ENCODE measurements around the gene FBXO8.
"Not testable (repeated sequence)": the region's sequence is repeated elsewhere in the genome, so short reads cannot be mapped to it uniquely, and the experiment has no call there.

Gene FBXO8

GRCh38 chr4:174283507-174284471 lies at the start of gene FBXO8, which contains the start of gene CEP44:
TSS of gene FBXO8 (minus strand) at chr4:174283667. CDS start at chr4:174263092, 20,575 bp downstream.
TSS of gene CEP44 (plus strand) at chr4:174283911. CDS start at chr4:174299122, 15,211 bp downstream.
- peak; percentile 40 to 42 for DNase-seq (ENCODE audit: low read depth in 1 of 2, low spot score in 1 of 2)

- DNase-seq (ENCODE audit: low read depth in 1 of 2, low spot score in 1 of 2), result no peak
Observed at GRCh38 chr4:174332741-174333493, 49.5 kb upstream of the FBXO8 start.

DNA sequence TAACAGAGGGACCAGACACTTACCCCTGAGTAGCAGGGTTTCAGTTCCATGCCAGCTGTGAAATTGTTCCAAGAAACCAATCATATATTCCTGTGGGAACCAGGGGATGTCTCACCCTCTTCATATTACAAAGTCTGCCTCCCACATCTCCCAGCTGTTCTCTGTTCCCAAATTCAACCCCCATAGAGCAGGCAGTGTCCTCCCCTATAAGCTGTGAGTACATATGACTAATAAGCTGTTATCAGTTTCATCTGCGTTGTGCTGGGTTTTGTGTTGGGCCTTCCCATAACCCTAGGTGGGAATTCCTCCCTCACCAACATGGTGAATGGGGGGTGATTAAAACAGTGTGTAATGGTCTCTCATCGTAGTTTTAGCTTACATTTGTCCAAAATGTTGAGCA lies 41.3 kb upstream of the FBXO8 start:
- no peak for DNase-seq (ENCODE audit: low read depth in 1 of 2, low spot score in 1 of 2)

DNA sequence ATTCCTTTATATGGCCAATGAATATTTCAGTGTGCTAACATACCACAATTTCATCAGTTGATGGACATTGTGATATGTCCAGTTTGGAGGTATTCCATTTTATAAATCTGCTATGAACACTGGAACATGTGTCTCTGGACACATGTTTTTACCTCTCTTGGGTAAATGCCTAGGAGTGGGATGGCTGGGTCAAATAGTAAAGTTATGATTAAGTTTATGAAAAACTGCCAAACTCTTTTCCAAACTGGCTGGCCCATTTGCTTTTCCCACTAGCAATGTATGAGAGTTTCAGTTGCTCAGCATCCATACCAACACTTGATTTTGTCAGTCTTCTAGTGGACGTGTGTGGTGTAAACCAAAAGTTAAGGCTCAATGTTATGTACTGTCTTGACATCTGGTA lies 40.8 kb upstream of the FBXO8 start:
- no peak for DNase-seq (ENCODE audit: low read depth in 1 of 2, low spot score in 1 of 2)

GRCh38 chr4:174320494-174321199 lies 37.2 kb upstream of the FBXO8 start:
- DNase-seq (ENCODE audit: low read depth in 1 of 2, low spot score in 1 of 2), result no peak

DNA sequence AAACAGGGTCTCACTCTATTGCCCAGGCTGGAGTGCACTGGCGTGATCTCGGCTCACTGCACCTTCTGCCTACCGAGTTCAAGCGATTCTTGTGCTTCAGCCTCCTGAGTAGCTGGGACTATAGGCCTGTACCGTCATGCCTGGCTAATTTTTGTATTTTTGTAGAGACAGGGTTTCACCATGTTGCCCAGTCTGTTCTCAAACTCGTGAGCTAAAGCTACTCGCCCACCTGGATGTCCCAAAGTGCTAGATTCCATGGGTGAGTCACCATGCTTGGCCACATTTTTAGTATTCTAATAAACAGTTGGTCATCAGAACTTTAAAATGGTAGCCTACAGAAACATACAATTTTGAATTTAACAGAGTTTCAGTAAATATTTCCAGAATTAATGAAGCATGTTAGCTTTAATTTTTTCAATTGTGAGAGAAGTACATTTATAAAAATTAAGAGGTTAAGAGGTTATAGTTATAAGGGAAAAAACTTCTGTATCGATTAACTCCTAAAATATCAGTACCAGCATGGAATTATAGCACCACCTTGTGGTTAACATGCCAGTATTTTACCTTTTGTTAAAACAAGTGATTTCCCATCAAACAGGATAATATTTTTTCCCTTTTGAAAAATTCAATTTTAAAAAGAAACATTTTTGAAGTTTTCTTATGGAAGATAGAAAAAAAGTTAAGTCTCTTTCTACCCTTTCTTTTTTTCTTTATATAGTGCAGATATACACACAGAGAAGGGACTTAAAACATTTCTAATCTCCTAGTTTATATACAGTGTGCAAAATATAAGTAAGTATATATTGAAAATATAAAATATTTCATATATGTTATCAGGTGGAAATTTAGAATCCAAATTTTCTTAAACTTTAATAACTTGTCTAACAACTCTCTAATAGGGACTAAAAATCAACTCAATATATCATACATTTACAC lies 35.6 kb upstream of the FBXO8 start:
- no peak for DNase-seq (ENCODE audit: low read depth in 1 of 2, low spot score in 1 of 2)

GRCh38 chr4:174317531-174317930 lies 34.1 kb upstream of the FBXO8 start:
- DNase-seq (ENCODE audit: low read depth in 1 of 2, low spot score in 1 of 2), result no peak

GRCh38 chr4:174316954-174317353 lies 33.5 kb upstream of the FBXO8 start:
- DNase-seq (ENCODE audit: low read depth in 1 of 2, low spot score in 1 of 2), result no peak

DNA sequence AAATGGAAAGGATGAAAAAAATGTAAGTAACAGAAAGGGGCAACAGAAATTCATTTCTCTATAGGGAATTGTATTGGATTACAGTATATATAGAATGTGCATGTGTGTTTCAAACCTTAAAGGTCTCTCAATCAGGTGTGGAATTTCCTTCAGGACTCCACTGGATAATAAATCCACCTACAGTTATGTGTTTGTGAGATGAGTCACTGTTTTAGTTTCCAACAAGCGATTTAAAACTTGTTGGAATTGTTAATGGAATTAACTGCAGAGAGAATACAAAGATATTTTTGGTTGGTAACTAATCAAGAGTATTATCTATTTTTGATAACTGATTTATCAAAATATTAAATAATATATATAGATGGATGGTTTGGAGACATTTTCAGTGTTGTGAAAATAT lies 33.1 kb upstream of the FBXO8 start:
- DNase-seq (ENCODE audit: low read depth in 1 of 2, low spot score in 1 of 2), result no peak

- DNase-seq (ENCODE audit: low read depth in 1 of 2, low spot score in 1 of 2), result no peak
Observed at GRCh38 chr4:174314770-174315169, 31.3 kb upstream of the FBXO8 start.

- no peak for DNase-seq (ENCODE audit: low read depth in 1 of 2, low spot score in 1 of 2)
Observed at GRCh38 chr4:174314274-174314673, 30.8 kb upstream of the FBXO8 start.

- no peak for DNase-seq (ENCODE audit: low read depth in 1 of 2, low spot score in 1 of 2)
Observed at GRCh38 chr4:174312993-174313392, 29.5 kb upstream of the FBXO8 start.

- no peak for DNase-seq (ENCODE audit: low read depth in 1 of 2, low spot score in 1 of 2)
Observed at GRCh38 chr4:174307694-174308093, 24.2 kb upstream of the FBXO8 start.

DNA sequence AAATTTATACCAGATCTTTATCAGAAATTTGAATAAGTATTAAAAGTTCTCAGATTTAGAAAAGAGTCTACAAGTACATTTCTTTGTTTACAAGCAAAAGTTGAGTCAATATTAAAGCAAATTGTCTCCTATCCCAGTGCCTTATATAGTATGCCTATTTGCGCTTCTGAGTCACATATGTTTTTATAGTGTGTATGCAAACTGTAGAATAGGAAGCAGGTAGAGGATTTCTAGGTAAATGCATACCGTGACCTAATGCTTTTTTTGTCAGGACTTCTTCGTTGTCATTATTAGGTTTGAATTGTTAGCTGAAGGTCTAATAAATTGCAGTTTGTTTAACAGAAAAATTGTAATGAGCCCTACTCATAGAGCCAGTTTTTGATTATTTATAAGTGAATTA lies 22.5 kb upstream of the FBXO8 start:
- no peak for DNase-seq (ENCODE audit: low read depth in 1 of 2, low spot score in 1 of 2)

- no peak for DNase-seq (ENCODE audit: low read depth in 1 of 2, low spot score in 1 of 2)
Observed at GRCh38 chr4:174304664-174305063, 21.2 kb upstream of the FBXO8 start.

- DNase-seq (ENCODE audit: low read depth in 1 of 2, low spot score in 1 of 2), result no peak
Observed at GRCh38 chr4:174303687-174304086, 20.2 kb upstream of the FBXO8 start.

- DNase-seq (ENCODE audit: low read depth in 1 of 2, low spot score in 1 of 2), result not testable (repeated sequence)
Observed at GRCh38 chr4:174295142-174295541, 11.7 kb upstream of the FBXO8 start.

DNA sequence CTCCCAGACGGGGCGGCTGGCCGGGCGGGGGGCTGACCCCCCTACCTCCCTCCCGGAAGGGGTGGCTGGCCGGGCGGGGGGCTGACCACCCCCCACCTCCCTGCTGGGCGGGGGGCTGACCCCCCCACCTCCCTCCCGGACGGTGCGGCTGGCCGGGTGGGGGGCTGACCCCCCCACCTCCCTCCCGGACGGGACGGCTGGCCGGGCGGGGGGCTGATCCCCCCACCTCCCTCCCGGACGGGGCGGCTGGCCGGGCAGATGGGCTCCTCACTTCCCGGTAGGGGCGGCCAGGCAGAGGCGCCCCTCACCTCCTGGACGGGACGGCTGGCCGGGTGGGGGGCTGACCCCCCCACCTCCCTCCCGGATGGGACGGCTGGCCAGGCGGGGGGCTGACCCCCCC lies 11.2 kb upstream of the FBXO8 start:
- not testable (repeated sequence) for DNase-seq (ENCODE audit: low read depth in 1 of 2, low spot score in 1 of 2)

DNA sequence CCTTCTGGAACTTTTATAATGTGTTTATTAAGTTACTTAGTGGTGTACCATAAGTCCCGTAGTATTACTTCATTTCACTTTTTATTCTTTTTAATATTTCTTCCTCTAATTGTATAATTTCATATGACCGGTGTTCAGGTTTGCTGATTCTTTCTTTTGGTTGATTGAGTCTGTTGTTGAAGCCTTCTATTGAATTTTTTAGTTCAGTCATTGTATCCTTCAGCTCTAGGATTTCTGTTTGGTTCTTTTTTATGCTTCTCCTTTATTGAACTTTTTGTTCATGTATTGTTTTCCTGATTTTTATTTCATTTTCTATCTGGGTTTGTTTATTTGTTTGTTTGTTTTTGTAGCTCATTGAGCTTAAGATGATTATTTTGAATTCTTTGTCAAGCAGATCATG lies 9.0 kb upstream of the FBXO8 start:
- no peak for DNase-seq (ENCODE audit: low read depth in 1 of 2, low spot score in 1 of 2)

DNA sequence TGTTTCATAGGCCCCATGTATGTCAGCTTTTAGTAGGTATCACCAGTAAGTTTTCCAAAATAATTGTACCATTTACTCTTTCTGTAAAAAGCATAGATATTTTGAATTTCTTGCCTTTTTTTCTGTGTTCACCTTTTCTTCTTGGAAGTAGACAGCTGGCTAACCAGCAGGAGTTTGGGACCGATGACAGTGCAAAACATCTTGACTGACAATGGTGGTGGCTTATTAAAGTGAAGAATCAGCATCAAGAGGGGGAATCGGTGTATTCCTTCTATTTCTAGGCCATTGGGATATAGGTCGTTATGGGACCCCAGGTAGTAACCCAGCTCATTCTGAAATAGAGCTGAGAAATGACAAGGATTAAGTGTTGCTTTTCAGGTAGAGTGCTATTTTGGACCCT lies 3.4 kb upstream of the FBXO8 start:
- no peak for DNase-seq (ENCODE audit: low read depth in 1 of 2, low spot score in 1 of 2)
